K562 (cell line): Measurements from ENCODE around the gene ATP6V0E2. TPM values are rescaled to one million over a fixed set of nuclear protein-coding genes. Genes with fewer than 3 reads are reported as not detected.

Experiments
- ARID2 ChIP-seq: fragments of 450-650 bp; IDR thresholded peaks from 2 replicates; pipeline ENCODE4 v1.6.1; 2017; ENCODE audit warnings: antibody characterized with exemption, mild to moderate bottlenecking
- ATF7 ChIP-seq: fragments of 450-650 bp; IDR thresholded peaks from 2 replicates; pipeline ENCODE4 v1.7.1; 2014; ENCODE audit warnings: mild to moderate bottlenecking, moderate library complexity
- CCAR2 ChIP-seq: fragments of 200-400 bp; formaldehyde crosslinking; IDR thresholded peaks from 2 replicates; pipeline ENCODE4 v1.6.1; 2017; ENCODE audit warnings: mild to moderate bottlenecking, low read depth, low read length
- CHD1 ChIP-seq: fragments of 200-600 bp; sonication (generic); IDR thresholded peaks from one replicate; pipeline ENCODE4 v1.6.1; 2012; ENCODE audit warnings: mild to moderate bottlenecking, moderate library complexity, low read length, inconsistent platforms
- CREB1 ChIP-seq, 2 experiments: sonication (generic) in 1 of 2; formaldehyde crosslinking in 1 of 2; IDR thresholded peaks; 2 replicates each; pipeline versions ENCODE4 v1.6.1 to v1.8.0; 2012 to 2022; ENCODE audit warnings: inconsistent platforms in 1 of 2, mild to moderate bottlenecking in 1 of 2, missing genetic modification reagents in 1 of 2, moderate library complexity in 1 of 2
- FOXK1 ChIP-seq: sonication (generic); formaldehyde crosslinking; IDR thresholded peaks from 2 replicates; pipeline ENCODE4 v1.8.0; 2022; ENCODE audit warnings: missing genetic modification reagents, mild to moderate bottlenecking, borderline replicate concordance
- GABPB1 ChIP-seq: sonication (generic); formaldehyde crosslinking; IDR thresholded peaks from 2 replicates; pipeline ENCODE4 v1.8.0; 2022; ENCODE audit warnings: mild to moderate bottlenecking, missing genetic modification reagents
- OTX1 ChIP-seq: fragments of 450-650 bp; formaldehyde crosslinking; IDR thresholded peaks from 2 replicates; pipeline ENCODE4 v1.4.0; 2022; ENCODE audit warnings: mild to moderate bottlenecking
- PHF20 ChIP-seq: fragments of 450-650 bp; IDR thresholded peaks from 2 replicates; pipeline ENCODE4 v1.6.1; 2018; ENCODE audit not compliant: partially characterized antibody
- RUNX1 ChIP-seq: sonication (generic); IDR thresholded peaks from 2 replicates; pipeline ENCODE4 v1.6.1; 2016; ENCODE audit warnings: antibody characterized with exemption, low read depth
- ZBTB11 ChIP-seq, 3 experiments: fragments of 200-800 bp in 1 of 3; fragments of 250-450 bp in 1 of 3; fragments of 450-650 bp in 1 of 3; sonication (Bioruptor Pico) in 1 of 3; sonication (Bioruptor generic) in 1 of 3; formaldehyde crosslinking in 1 of 3; IDR thresholded peaks; 2 replicates each; pipeline versions ENCODE4 v1.6.1 to v1.8.0; 2016 to 2022; ENCODE audit warnings: mild to moderate bottlenecking in 2 of 3, missing genetic modification characterization in 2 of 3, missing compliant biosample characterization in 1 of 3, moderate library complexity in 1 of 3
- ZNF263 ChIP-seq: sonication (generic); formaldehyde crosslinking; IDR thresholded peaks from 2 replicates; pipeline ENCODE4 v1.8.0; 2022; ENCODE audit warnings: mild to moderate bottlenecking, missing genetic modification reagents, borderline replicate concordance
- ZNF511 ChIP-seq: sonication (generic); formaldehyde crosslinking; IDR thresholded peaks from 2 replicates; pipeline ENCODE4 v1.8.0; 2022; ENCODE audit warnings: mild to moderate bottlenecking, missing genetic modification reagents
- ZSCAN29 ChIP-seq: fragments of 450-650 bp; IDR thresholded peaks from 2 replicates; pipeline ENCODE4 v1.6.1; 2017
- polyA plus RNA-seq, 8 experiments: library from polyadenylated mRNA; depleted of rRNA in 4 of 8; stranded (reverse) in 5 of 8; unstranded in 3 of 8; fragments of >200 nt; fragmentation: Nextera tagmentation in 2 of 8; fragmentation: Illumina TruSeq in 1 of 8; extraction: Ambion mirVana in 2 of 8; extraction: Trizol in 1 of 8; gene quantifications; 2 replicates each; pipeline versions ENCODE4 v1.2.1 to v1.2.3, GENCODE V29; 2011 to 2014; ENCODE audit warnings: inconsistent platforms in 1 of 8, missing spikeins in 1 of 8
- total RNA-seq, 7 experiments: library from RNA; depleted of rRNA in 6 of 7; stranded (reverse); fragments of >200 nt in 6 of 7; fragmentation: Illumina TruSeq in 2 of 7; extraction: Trizol in 2 of 7; gene quantifications; 2 replicates each; pipeline versions ENCODE4 v1.2.1 to v1.2.3, GENCODE V29; 2011 to 2021; ENCODE audit warnings: low replicate concordance in 1 of 7
- TF ChIP-seq, protein P1 (sequence below): sonication (generic); formaldehyde crosslinking; IDR thresholded peaks from 2 replicates; pipeline ENCODE4 v1.8.0; 2023; ENCODE audit warnings: mild to moderate bottlenecking, missing genetic modification reagents
- TF ChIP-seq, protein P2 (sequence below), 2 experiments: IDR thresholded peaks; 2 replicates each; pipeline ENCODE4 v1.6.1; 2012; ENCODE audit warnings: improper control_type of control experiment in 2 of 2, low read depth in 2 of 2, low read length in 2 of 2, borderline replicate concordance in 1 of 2

Gene ATP6V0E2
- total and polyA plus RNA-seq, 9 of the 15 experiments (the other 6 are each of a cell fraction or from before 2014, with no cell fraction given): 0.55 to 18.5 (median 10.9) TPM

GRCh38 chr7:149873970-149874643 lies 338 bp downstream of the ATP6V0E2 start (continued):
- TF ChIP-seq ZBTB11 (CRISPR knock-in tag; IDR thresholded peaks at IDR 0.05) (0 out of 6 replicates have a peak, but pooled peaks of 1 of the 3 experiments have one; percentile 11), RUNX1 (no peak), ZSCAN29 (no peak), CCAR2 (no peak), ATF7 (0 out of 2 replicates have a peak, but pooled peaks have one; percentile 35), FOXK1 (0 out of 2 replicates have a peak, but pooled peaks have one; percentile 58), CHD1 (peak; percentile 21), PHF20 (peak; percentile 47), ZNF263 (CRISPR knock-in tag) (peak; percentile 20; the same call in 1 of the 2 replicates), ARID2 (no peak), ZNF511 (CRISPR knock-in tag) (0 out of 2 replicates have a peak, but pooled peaks have one; percentile 71), GABPB1 (CRISPR knock-in tag) (peak; percentile 43; the same call in 1 of the 2 replicates), CREB1 (IDR thresholded peaks at IDR 0.05) (no peak), CREB1 (CRISPR knock-in tag; IDR thresholded peaks at IDR 0.05) (peak; percentile 62; the same call in 1 of the 2 replicates), OTX1 (CRISPR knock-in tag) (0 out of 2 replicates have a peak, but pooled peaks have one; percentile 34)
- TF ChIP-seq, protein P1, sequence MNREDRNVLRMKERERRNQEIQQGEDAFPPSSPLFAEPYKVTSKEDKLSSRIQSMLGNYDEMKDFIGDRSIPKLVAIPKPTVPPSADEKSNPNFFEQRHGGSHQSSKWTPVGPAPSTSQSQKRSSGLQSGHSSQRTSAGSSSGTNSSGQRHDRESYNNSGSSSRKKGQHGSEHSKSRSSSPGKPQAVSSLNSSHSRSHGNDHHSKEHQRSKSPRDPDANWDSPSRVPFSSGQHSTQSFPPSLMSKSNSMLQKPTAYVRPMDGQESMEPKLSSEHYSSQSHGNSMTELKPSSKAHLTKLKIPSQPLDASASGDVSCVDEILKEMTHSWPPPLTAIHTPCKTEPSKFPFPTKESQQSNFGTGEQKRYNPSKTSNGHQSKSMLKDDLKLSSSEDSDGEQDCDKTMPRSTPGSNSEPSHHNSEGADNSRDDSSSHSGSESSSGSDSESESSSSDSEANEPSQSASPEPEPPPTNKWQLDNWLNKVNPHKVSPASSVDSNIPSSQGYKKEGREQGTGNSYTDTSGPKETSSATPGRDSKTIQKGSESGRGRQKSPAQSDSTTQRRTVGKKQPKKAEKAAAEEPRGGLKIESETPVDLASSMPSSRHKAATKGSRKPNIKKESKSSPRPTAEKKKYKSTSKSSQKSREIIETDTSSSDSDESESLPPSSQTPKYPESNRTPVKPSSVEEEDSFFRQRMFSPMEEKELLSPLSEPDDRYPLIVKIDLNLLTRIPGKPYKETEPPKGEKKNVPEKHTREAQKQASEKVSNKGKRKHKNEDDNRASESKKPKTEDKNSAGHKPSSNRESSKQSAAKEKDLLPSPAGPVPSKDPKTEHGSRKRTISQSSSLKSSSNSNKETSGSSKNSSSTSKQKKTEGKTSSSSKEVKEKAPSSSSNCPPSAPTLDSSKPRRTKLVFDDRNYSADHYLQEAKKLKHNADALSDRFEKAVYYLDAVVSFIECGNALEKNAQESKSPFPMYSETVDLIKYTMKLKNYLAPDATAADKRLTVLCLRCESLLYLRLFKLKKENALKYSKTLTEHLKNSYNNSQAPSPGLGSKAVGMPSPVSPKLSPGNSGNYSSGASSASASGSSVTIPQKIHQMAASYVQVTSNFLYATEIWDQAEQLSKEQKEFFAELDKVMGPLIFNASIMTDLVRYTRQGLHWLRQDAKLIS (CRISPR knock-in tag): 0 out of 2 replicates have a peak, but pooled peaks have one; percentile 15
- TF ChIP-seq, protein P2, sequence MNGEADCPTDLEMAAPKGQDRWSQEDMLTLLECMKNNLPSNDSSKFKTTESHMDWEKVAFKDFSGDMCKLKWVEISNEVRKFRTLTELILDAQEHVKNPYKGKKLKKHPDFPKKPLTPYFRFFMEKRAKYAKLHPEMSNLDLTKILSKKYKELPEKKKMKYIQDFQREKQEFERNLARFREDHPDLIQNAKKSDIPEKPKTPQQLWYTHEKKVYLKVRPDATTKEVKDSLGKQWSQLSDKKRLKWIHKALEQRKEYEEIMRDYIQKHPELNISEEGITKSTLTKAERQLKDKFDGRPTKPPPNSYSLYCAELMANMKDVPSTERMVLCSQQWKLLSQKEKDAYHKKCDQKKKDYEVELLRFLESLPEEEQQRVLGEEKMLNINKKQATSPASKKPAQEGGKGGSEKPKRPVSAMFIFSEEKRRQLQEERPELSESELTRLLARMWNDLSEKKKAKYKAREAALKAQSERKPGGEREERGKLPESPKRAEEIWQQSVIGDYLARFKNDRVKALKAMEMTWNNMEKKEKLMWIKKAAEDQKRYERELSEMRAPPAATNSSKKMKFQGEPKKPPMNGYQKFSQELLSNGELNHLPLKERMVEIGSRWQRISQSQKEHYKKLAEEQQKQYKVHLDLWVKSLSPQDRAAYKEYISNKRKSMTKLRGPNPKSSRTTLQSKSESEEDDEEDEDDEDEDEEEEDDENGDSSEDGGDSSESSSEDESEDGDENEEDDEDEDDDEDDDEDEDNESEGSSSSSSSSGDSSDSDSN (IDR thresholded peaks at IDR 0.05; ENCODE audit: borderline replicate concordance in 1 of 2, low read depth in 2 of 2, low read length in 2 of 2): 0 out of 4 replicates have a peak, but pooled peaks of 1 of the 2 experiments have one; percentile 29
